ENCODE measurements around the gene ADARB2.

The ADARB2 gene

DNA sequence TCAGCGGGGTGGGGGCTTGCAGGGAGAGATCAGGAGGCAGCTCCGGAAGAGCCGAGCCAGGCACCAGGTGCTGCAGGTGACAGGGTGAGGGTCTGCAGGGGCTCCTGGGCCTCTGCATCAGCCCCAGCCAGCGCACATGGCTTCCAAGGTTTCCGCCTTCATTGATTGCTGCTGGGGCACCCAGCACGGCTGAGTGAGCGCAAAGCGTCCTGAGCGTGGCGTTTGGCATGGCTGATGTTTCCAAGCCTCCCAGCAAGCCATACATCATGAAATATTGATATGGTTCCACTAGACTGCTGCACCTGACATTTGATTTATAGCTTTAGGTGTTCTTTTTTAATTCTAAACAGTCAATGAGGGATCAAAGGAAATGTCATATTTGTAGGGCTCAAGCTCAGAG is 422.1 kb downstream of the ADARB2 start:
- peaks cover 12 to 22% of the 10 kb centered on the region in 2 donors for H3K27me3 Mint-ChIP-seq
- no peak overlapping the region for H3K27ac Mint-ChIP-seq
- H3K36me3 Mint-ChIP-seq: no peaks in the 10 kb centered on the region
- no peaks in the 10 kb centered on the region for H3K4me1 Mint-ChIP-seq
- no peak overlapping the region for H3K4me3 Mint-ChIP-seq
- H3K9me3 Mint-ChIP-seq: no peaks in the 10 kb centered on the region
- DNase-seq (no peak), ATAC-seq (replicated peaks) (no peak)

DNA sequence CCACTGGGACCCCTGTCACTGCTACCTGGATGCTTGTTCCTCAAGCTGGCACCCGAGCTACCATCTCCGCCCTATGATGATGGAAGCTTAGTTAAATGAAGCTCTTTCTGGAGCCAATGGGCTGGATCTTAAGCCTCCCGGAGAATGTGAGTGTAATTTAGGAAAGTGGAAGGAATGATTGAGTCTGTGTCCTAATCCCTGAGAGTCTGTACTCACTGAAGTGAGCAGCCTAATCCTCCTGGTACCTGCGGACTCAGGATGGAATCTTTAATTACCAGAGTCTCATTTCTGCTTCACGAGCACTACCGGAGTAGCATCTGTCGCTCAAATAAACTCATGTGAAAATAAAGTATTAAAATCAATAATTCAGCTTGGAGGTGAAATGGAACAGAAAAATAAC is 425.6 kb downstream of the ADARB2 start:
- no peaks in the 10 kb centered on the region for H3K4me1 Mint-ChIP-seq
- peaks cover 0 to 3% of the 10 kb centered on the region in 2 donors for H3K9me3 Mint-ChIP-seq
- peaks cover 5 to 9% of the 10 kb centered on the region in 2 donors for H3K27me3 Mint-ChIP-seq
- DNase-seq (no peak), ATAC-seq (replicated peaks) (no peak)
- H3K4me3 Mint-ChIP-seq: no peak overlapping the region
- no peak overlapping the region for H3K27ac Mint-ChIP-seq
- H3K36me3 Mint-ChIP-seq: no peaks in the 10 kb centered on the region

GRCh38 chr10:1310271-1310789 is 427.0 kb downstream of the ADARB2 start:
- no peak overlapping the region for H3K27ac Mint-ChIP-seq
- H3K9me3 Mint-ChIP-seq: peaks cover 0 to 3% of the 10 kb centered on the region in 2 donors

DNA sequence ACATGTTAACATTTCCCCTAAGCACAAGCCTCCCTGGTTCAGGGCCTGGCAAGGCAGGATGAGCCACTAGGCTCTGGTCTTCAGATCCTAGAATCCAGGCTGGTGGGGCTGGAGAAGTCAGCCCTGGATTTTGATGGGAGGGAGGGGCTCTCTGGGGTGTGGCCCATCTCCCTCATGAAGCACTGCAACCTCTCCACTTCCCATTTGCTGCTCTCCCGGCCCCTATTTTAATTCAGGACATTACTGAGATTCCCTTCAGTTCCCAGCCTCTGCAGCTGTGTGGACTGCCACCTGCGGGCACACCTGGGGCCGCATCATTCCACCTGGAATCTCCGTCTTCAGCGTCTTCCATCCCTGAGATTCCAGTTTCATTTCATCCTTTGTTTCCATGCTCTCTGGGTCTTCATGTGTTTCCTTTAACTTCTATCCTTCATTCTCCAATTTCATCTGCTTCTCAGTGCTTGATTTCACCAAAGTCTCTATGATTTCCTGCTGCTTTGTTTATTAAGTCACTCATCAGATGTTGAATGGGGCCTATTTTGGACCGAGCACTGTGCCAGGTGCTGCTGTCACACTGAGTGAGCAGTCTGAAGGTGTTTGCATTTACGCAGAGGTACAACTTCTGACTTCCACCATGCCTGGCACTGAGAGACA is 427.6 kb downstream of the ADARB2 start:
- Mint-ChIP-seq H3K27ac (no peak overlapping the region), H3K4me1 (no peaks in the 10 kb centered on the region), H3K36me3 (no peaks in the 10 kb centered on the region), H3K9me3 (peaks cover 0 to 3% of the 10 kb centered on the region in 2 donors), H3K4me3 (no peak overlapping the region), H3K27me3 (peaks cover 5 to 7% of the 10 kb centered on the region in 2 donors)
- ATAC-seq (replicated peaks) (no peak), DNase-seq (no peak)

More at GRCh38 chr10:1310271-1310789, 427.0 kb downstream of the ADARB2 start:
- no peaks in the 10 kb centered on the region for H3K4me1 Mint-ChIP-seq
- DNase-seq (no peak), ATAC-seq (replicated peaks) (no peak)
- peaks cover 5 to 9% of the 10 kb centered on the region in 2 donors for H3K27me3 Mint-ChIP-seq
- H3K4me3 Mint-ChIP-seq: no peak overlapping the region
- no peaks in the 10 kb centered on the region for H3K36me3 Mint-ChIP-seq

DNA sequence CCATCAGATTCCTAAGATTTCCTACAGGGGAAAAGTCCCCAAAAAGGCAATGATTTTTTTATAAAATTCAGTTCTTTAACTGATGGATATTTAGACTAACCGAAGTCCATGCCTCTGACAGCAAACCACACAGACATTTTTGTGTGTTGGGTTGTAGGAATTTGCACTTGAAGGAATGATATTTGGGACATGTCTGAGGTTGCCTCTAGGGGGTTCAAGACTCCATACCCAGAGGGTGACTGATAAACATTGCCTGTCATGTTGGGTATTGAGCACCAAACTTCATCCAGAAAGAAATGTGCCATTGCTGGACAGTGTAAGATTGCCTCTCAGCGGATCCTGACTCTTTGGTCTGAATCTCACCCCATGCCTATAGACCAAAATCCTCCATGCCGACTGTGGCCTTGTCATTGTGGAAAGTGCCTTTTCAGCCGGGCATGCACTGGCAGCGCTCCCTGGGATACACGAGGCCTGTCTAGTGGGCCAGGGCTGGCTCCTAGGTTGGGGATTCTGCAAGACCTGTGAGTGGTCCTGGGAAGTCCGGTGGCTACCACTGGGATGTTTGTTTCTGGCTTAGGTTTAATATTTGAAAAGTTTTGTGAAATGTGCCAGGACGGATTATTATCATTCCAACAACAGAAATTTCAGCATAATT is 428.2 kb downstream of the ADARB2 start:
- Mint-ChIP-seq H3K27ac (no peak overlapping the region), H3K9me3 (peaks cover 0 to 3% of the 10 kb centered on the region in 2 donors), H3K36me3 (no peaks in the 10 kb centered on the region), H3K4me1 (no peaks in the 10 kb centered on the region), H3K4me3 (no peak overlapping the region), H3K27me3 (peaks cover 0 to under 1% of the 10 kb centered on the region in 2 donors)
- no peak for ATAC-seq (replicated peaks)
- DNase-seq: no peak

DNA sequence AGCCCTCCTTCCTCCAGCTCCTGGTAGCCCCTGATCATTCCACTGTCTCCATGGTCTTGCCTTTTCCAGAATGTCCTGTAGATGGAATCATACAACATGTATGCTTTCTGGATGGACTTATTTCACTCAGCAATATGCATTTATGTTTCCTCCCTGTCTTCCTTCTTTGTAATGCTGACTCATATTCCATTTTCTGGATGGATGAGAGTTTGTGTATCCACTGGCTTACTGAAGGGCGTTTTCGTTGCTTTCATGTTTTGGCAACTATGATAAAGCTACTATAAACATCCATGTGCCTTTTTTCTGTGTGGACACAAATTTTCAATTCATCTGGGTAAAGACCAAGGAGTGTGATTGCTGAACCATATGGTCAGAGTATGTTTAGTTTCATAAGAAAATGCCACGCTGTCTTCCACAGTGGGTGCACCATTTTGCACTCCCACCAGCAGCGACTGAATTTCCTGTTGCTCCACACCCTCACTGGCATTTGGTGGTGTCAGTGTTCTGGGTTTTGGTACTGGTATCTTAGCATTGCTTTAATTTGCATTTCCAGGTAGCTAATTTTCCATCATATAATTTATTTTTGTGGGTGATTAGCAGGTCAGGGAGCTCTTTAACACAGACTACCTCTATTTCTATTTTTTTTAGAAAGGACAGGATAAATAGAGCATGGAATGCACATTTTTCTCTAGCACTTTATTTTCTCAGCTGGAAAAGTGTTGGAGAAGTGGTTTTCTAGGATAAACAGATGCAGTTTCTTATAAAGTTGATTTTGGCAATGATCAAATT is 429.0 kb downstream of the ADARB2 start:
- Mint-ChIP-seq H3K4me1 (no peaks in the 10 kb centered on the region), H3K27ac (no peak overlapping the region), H3K27me3 (no peaks in the 10 kb centered on the region), H3K36me3 (no peaks in the 10 kb centered on the region), H3K4me3 (no peak overlapping the region), H3K9me3 (peaks cover 0 to 3% of the 10 kb centered on the region in 2 donors)
- ATAC-seq (replicated peaks) (no peak), DNase-seq (no peak)

DNA sequence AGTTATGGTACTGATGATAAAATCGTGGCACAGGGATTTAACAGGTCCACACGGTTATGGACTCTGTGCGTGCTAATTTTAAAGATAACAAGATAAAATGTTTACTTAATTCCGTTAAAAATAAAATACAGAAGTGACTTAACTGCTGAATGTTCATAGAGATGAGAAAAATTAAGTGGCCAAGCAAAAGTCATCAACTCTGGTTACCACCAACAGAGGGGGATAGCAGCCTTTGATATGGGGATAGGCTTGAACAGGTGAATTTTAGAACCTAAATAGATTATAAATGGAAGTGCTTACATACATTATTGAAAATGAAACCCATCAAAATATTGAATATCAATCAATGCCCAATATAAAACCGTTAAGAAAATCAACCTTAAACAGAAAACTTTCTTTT is 436.2 kb downstream of the ADARB2 start:
- DNase-seq: no peak
- no peaks in the 10 kb centered on the region for H3K9me3 Mint-ChIP-seq
- H3K27me3 Mint-ChIP-seq: peaks cover 11 to 32% of the 10 kb centered on the region in 2 donors
- no peak for ATAC-seq (replicated peaks)
- H3K4me1 Mint-ChIP-seq: no peaks in the 10 kb centered on the region
- H3K27ac Mint-ChIP-seq: no peak overlapping the region
- no peaks in the 10 kb centered on the region for H3K36me3 Mint-ChIP-seq
- no peak overlapping the region for H3K4me3 Mint-ChIP-seq

- no peak for ATAC-seq (replicated peaks)
- Mint-ChIP-seq H3K4me3 (no peak overlapping the region), H3K27ac (no peak overlapping the region)
Observed at GRCh38 chr10:1300218-1300617, 437.1 kb downstream of the ADARB2 start.

GRCh38 chr10:1299041-1299726 is 438.1 kb downstream of the ADARB2 start:
- H3K4me3 Mint-ChIP-seq: no peak overlapping the region
- peaks cover 19 to 46% of the 10 kb centered on the region in 2 donors for H3K27me3 Mint-ChIP-seq
- no peaks in the 10 kb centered on the region for H3K36me3 Mint-ChIP-seq
- H3K4me1 Mint-ChIP-seq: no peaks in the 10 kb centered on the region
- no peak for ATAC-seq (replicated peaks)
- H3K27ac Mint-ChIP-seq: no peak overlapping the region
- peaks cover 0 to 1% of the 10 kb centered on the region in 2 donors for H3K9me3 Mint-ChIP-seq
- no peak for DNase-seq

More at GRCh38 chr10:1300218-1300617, 437.1 kb downstream of the ADARB2 start:
- peaks cover 11 to 36% of the 10 kb centered on the region in 2 donors for H3K27me3 Mint-ChIP-seq
- no peaks in the 10 kb centered on the region for H3K4me1 Mint-ChIP-seq
- no peak for DNase-seq
- H3K36me3 Mint-ChIP-seq: no peaks in the 10 kb centered on the region
- H3K9me3 Mint-ChIP-seq: no peaks in the 10 kb centered on the region

GRCh38 chr10:1297566-1298301 is 439.6 kb downstream of the ADARB2 start:
- Mint-ChIP-seq H3K4me3 (no peak overlapping the region), H3K36me3 (no peaks in the 10 kb centered on the region), H3K4me1 (no peaks in the 10 kb centered on the region), H3K27ac (no peak overlapping the region), H3K27me3 (peaks cover 30 to 56% of the 10 kb centered on the region in 2 donors), H3K9me3 (peaks cover 0 to 1% of the 10 kb centered on the region in 2 donors)
- DNase-seq (no peak), ATAC-seq (replicated peaks) (peak in 1 of 2 donors; percentile 16)

- no peak for DNase-seq
- no peak overlapping the region for H3K4me3 Mint-ChIP-seq
- H3K27ac Mint-ChIP-seq: no peak overlapping the region
- no peak for ATAC-seq (replicated peaks)
- H3K27me3 Mint-ChIP-seq: peaks cover 36 to 53% of the 10 kb centered on the region in 2 donors
- H3K9me3 Mint-ChIP-seq: peaks cover 0 to 1% of the 10 kb centered on the region in 2 donors
- no peaks in the 10 kb centered on the region for H3K4me1 Mint-ChIP-seq
- no peaks in the 10 kb centered on the region for H3K36me3 Mint-ChIP-seq
Observed at GRCh38 chr10:1295756-1296480, 441.4 kb downstream of the ADARB2 start.

GRCh38 chr10:1294748-1295147 is 442.6 kb downstream of the ADARB2 start:
- peaks cover 0 to 1% of the 10 kb centered on the region in 2 donors for H3K9me3 Mint-ChIP-seq
- H3K27me3 Mint-ChIP-seq: peaks cover 29 to 46% of the 10 kb centered on the region in 2 donors
- H3K4me1 Mint-ChIP-seq: no peaks in the 10 kb centered on the region
- H3K36me3 Mint-ChIP-seq: no peaks in the 10 kb centered on the region
- no peak for DNase-seq
- ATAC-seq (replicated peaks): no peak
- H3K4me3 Mint-ChIP-seq: no peak overlapping the region
- no peak overlapping the region for H3K27ac Mint-ChIP-seq
